Esophagus squamous epithelium (tissue), 4 donors: ENCODE results near the gene PCDHA9.
"Not testable (repeated sequence)": the region's sequence is repeated elsewhere in the genome, so short reads cannot be mapped to it uniquely, and the experiment has no call there.

ENCODE experiments used
- CTCF ChIP-seq, 6 experiments: fragments of 450-650 bp in 4 of 6; fragments of 200-600 bp in 2 of 6; sonication (generic) in 2 of 6; IDR thresholded peaks; one replicate each; pipeline ENCODE4 v1.5.1; 2016 to 2019; ENCODE audit warnings: antibody characterized with exemption in 6 of 6, mild to moderate bottlenecking in 4 of 6, moderate library complexity in 4 of 6
- POLR2A ChIP-seq, 4 donors: fragments of 450-650 bp; IDR thresholded peaks; one replicate each; pipeline ENCODE4 v1.6.1; 2017; ENCODE audit warnings: antibody characterized with exemption in 4 of 4, mild to moderate bottlenecking in 4 of 4, moderate library complexity in 3 of 4

DNA sequence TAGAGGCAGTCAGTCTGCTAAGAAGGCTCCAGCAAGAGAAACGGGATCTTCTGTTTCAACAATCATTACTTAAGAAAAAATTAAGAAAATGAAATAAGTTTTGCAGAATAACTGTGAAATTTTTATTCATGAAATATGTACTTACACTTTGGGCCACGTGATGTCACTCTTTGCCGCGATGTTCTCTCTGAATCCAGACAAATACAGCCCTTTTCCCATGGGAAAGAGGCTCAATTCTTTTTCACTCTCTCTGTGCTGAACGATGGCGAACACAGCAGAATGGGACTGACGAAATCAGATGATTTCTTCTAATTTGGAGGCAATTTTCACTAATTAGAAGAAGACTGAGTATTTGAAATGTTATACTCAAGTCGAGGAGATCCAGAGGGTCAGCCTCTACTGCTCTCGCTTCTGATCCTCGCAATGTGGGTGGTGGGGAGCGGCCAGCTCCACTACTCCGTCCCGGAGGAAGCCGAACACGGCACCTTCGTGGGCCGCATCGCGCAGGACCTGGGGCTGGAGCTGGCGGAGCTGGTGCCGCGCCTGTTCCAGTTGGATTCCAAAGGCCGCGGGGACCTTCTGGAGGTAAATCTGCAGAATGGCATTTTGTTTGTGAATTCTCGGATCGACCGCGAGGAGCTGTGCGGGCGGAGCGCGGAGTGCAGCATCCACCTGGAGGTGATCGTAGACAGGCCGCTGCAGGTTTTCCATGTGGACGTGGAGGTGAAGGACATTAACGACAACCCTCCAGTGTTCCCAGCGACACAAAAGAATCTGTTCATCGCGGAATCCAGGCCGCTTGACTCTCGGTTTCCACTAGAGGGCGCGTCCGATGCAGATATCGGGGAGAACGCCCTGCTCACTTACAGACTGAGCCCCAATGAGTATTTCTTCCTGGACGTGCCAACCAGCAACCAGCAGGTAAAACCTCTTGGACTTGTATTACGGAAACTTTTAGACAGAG, at the start of gene PCDHA9:
- not testable (repeated sequence) for TF ChIP-seq POLR2A, CTCF (IDR thresholded peaks at IDR 0.05)
